Measurements from ENCODE around the gene MAP3K10.

Gene MAP3K10

DNA sequence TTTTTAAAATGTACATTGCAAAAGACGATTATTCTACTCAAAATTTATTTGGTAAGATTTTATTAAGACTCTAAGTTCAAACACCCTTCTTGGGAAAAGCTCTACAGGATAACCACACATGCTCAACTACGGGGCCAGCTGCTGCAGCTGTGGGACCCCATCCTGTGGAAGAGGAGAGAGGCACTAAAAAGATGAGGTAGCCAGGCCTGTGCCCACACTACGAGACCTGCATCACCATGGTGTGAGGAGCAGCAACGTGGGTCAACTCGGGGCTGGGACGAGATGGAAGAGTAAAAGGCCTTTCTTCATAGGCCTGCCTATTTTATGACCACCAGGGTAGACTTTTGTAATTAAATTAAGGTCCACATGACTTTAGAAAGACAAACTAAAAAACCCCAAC is 39.8 kb downstream of the MAP3K10 start:
- H3K27ac ChIP-seq: no peak overlapping the region

DNA sequence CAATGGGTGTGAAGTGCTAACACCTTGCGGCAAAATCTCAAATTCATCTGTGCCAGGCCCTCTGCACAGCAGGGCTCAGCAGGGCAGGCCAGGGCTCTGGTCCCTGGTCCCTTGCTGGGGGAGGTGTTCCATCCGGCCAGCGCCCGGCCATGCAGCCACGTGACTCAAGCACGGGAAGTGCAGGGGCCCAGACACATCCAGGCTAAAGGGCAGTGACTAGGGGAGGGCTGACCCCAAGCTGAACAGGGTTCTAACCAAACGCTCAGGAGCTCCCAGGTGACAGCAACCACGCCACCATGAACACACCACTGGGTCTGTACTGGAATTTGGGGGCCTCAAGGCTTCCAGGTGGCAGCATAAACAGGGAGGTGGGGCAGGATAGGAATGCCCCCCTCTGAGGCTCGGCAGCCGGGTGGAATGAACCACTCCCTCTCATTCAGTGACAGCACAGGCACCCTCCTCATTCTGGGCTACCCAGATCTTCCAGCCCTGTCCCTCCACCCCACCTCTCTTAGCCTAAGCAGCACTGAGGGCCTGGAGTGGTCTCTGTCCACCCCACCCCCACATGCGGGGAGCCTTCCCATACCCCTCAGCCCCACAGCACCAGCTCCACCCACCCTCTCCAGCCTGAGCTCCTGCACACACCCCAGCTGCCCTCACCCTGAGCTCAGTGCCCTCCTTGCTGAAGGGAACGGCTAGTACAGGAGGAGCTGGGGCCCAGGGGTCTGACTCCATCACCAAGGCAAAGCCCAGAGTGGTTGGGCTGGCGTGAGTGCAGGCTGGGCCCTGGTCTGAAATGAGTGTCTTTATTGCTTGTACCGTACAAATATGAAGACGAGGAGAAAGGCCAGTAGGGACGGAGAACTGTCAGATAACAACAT is 40.6 kb downstream of the MAP3K10 start:
- H3K9me3 ChIP-seq: no peaks in the 10 kb centered on the region
- no peak for TF ChIP-seq CTCF (IDR thresholded peaks at IDR 0.05)
- H3K4me3 ChIP-seq (ENCODE audit: low read depth in 1 of 2, low read length in 1 of 2): no peak overlapping the region
- peaks cover 36% of the 10 kb centered on the region for H3K27me3 ChIP-seq
- H3K4me1 ChIP-seq (ENCODE audit: control insufficient read depth in 1 of 2, insufficient read depth in 1 of 2, low read depth in 1 of 2, low read length in 1 of 2): no peaks in the 10 kb centered on the region
- H3K36me3 ChIP-seq: peaks cover 48% of the 10 kb centered on the region
- no peak overlapping the region for H3K27ac ChIP-seq

More for the DNA sequence above, 39.8 kb downstream of the MAP3K10 start:
- Histone ChIP-seq H3K9me3 (no peaks in the 10 kb centered on the region), H3K4me1 (ENCODE audit: control insufficient read depth in 1 of 2, insufficient read depth in 1 of 2, low read depth in 1 of 2, low read length in 1 of 2) (no peaks in the 10 kb centered on the region), H3K27me3 (peaks cover 44% of the 10 kb centered on the region), H3K4me3 (ENCODE audit: low read depth in 1 of 2, low read length in 1 of 2) (no peak overlapping the region), H3K36me3 (peaks cover 41% of the 10 kb centered on the region)
- TF ChIP-seq CTCF (IDR thresholded peaks at IDR 0.05): no peak

- TF ChIP-seq CTCF (IDR thresholded peaks at IDR 0.05): no peak
- H3K4me3 ChIP-seq (ENCODE audit: low read depth in 1 of 2, low read length in 1 of 2): no peak overlapping the region
- no peak overlapping the region for H3K27ac ChIP-seq
- H3K27me3 ChIP-seq: peaks cover 29% of the 10 kb centered on the region
- H3K36me3 ChIP-seq: peaks cover 55% of the 10 kb centered on the region
- no peaks in the 10 kb centered on the region for H3K9me3 ChIP-seq
- no peaks in the 10 kb centered on the region for H3K4me1 ChIP-seq (ENCODE audit: control insufficient read depth in 1 of 2, insufficient read depth in 1 of 2, low read depth in 1 of 2, low read length in 1 of 2)
Measured at GRCh38 chr19:40232479-40232878, 41.3 kb downstream of the MAP3K10 start.

DNA sequence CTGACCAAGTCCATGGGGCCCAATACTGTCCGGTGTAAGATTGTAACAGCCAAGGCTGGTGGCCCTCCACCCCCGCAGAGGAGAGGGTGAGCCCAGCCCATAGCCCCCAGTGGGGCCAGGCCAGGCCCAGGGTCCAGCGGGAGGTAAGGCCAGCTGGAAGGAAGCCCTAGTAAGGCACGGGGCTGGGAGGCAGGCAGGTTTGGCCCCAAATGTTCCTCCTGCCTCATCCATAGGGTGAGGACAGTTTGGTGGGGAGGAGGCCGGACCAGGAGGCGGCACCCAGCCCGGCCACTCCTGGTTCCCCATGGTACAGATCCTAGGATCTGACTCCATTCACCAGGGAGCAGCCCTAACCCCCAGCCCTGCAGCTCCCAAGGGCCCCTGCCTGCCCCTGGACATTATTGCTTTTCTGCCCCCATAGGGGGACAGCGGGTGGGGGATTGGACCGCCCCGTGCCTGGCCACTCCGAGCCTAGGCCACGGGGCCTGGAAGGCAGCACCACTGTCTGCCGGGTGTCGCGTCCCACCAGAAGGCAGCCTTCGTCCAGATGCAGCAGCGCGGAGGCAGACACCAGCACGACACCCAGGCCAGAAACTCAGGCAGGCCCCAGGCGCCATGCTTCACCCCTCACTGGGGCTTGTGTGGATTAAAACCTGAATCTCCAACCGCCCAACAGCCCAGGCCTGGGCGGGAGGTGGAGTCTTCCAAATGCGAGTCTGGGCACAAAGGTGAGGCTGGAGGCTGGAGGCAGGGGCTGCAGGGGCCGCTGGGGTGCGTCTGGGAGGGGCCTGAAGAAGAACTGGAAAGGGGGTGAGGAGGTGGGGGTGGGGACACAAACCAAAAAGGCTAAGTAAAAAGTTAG is 42.0 kb downstream of the MAP3K10 start:
- H3K4me1 ChIP-seq (ENCODE audit: control insufficient read depth in 1 of 2, insufficient read depth in 1 of 2, low read depth in 1 of 2, low read length in 1 of 2): no peaks in the 10 kb centered on the region
- H3K27me3 ChIP-seq: peaks cover 22% of the 10 kb centered on the region
- H3K9me3 ChIP-seq: no peaks in the 10 kb centered on the region
- peaks cover 62% of the 10 kb centered on the region for H3K36me3 ChIP-seq
- H3K27ac ChIP-seq: no peak overlapping the region
- H3K4me3 ChIP-seq (ENCODE audit: low read depth in 1 of 2, low read length in 1 of 2): no peak overlapping the region
- TF ChIP-seq CTCF (IDR thresholded peaks at IDR 0.05): no peak

DNA sequence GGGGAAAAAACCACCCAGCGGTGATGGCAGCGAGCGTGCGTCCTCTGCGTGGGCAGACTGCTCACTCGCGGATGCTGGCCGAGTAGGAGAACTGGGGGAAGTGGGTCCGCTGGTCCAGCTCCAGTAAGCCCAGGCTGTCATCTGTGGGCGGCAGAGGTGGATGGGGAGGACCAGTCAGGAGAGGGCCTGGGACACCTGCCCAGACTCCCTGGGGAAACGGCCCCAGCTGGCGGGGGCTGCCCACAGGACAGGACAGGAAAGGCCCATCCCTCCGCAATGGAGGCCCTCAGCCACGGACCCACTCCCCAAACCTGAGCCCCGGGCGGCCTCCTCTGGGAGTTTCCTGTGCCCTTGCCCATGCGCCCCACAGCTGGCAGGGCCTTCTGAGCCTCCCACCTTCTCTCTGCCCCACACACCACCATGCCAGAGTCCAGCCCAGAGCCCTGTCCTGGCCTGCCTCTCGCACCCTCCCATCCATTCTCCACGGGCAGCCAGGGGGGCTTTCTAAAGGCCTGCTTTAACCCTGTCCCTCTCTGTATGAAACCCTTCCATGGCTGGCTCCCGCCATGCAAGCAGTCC is 42.7 kb downstream of the MAP3K10 start:
- H3K27ac ChIP-seq: no peak overlapping the region
- H3K36me3 ChIP-seq: peaks cover 69% of the 10 kb centered on the region
- TF ChIP-seq CTCF (IDR thresholded peaks at IDR 0.05): no peak
- no peak overlapping the region for H3K4me3 ChIP-seq (ENCODE audit: low read depth in 1 of 2, low read length in 1 of 2)
- no peaks in the 10 kb centered on the region for H3K4me1 ChIP-seq (ENCODE audit: control insufficient read depth in 1 of 2, insufficient read depth in 1 of 2, low read depth in 1 of 2, low read length in 1 of 2)
- H3K27me3 ChIP-seq: peaks cover 15% of the 10 kb centered on the region
- no peaks in the 10 kb centered on the region for H3K9me3 ChIP-seq

All from neutrophil (primary cell).